GM19099 (cell line): ENCODE measurements around the gene USP47.

Source experiments
- POLR2A ChIP-seq: IDR thresholded peaks from 3 replicates; pipeline ENCODE4 v1.6.1; 2011; ENCODE audit warnings: low read depth; ENCODE audit not compliant: insufficient read length; ENCODE audit errors: extremely low read depth

Gene USP47

GRCh38 chr11:11848891-11849746 lies 7.3 kb downstream of the USP47 start:
- no peak for TF ChIP-seq POLR2A

GRCh38 chr11:11850668-11851067 lies 8.9 kb downstream of the USP47 start:
- TF ChIP-seq POLR2A = no peak

GRCh38 chr11:11856638-11857037 lies 14.9 kb downstream of the USP47 start:
- TF ChIP-seq POLR2A = no peak

GRCh38 chr11:11857769-11858168 lies 16.0 kb downstream of the USP47 start:
- no peak for TF ChIP-seq POLR2A

GRCh38 chr11:11858676-11859075 lies 16.9 kb downstream of the USP47 start:
- TF ChIP-seq POLR2A = no peak

- TF ChIP-seq POLR2A = no peak
These were observed 18.6 kb downstream of the USP47 start for GRCh38 chr11:11860103-11860979.

- no peak for TF ChIP-seq POLR2A
These were observed 21.2 kb downstream of the USP47 start for GRCh38 chr11:11862999-11863398.

- no peak for TF ChIP-seq POLR2A
These were observed 22.6 kb downstream of the USP47 start for GRCh38 chr11:11864332-11864731.

- TF ChIP-seq POLR2A = no peak
These were observed 23.0 kb downstream of the USP47 start for GRCh38 chr11:11864803-11865202.

GRCh38 chr11:11865449-11865848 lies 23.7 kb downstream of the USP47 start:
- TF ChIP-seq POLR2A = no peak

GRCh38 chr11:11866203-11866602 lies 24.4 kb downstream of the USP47 start:
- TF ChIP-seq POLR2A = no peak

- no peak for TF ChIP-seq POLR2A
These were observed 25.9 kb downstream of the USP47 start for GRCh38 chr11:11867720-11868119.

- no peak for TF ChIP-seq POLR2A
These were observed 30.2 kb downstream of the USP47 start for GRCh38 chr11:11871991-11872401.

GRCh38 chr11:11876458-11876857 lies 34.7 kb downstream of the USP47 start:
- TF ChIP-seq POLR2A = no peak

GRCh38 chr11:11880179-11880578 lies 38.4 kb downstream of the USP47 start:
- TF ChIP-seq POLR2A = no peak

- TF ChIP-seq POLR2A = no peak
These were observed 40.8 kb downstream of the USP47 start for GRCh38 chr11:11882539-11882938.

- TF ChIP-seq POLR2A = no peak
These were observed 42.6 kb downstream of the USP47 start for GRCh38 chr11:11884351-11884750.
